IMR-90 (cell line): ENCODE data around the gene GNG12. TPM values are rescaled to one million over a fixed set of nuclear protein-coding genes. Genes with fewer than 3 reads are reported as not detected.

Experiments
- ATAC-seq: fragments of 200-7000 bp; cut with Tn5 transposase; 2 replicates; pipeline ENCODE4 v1.9.1; 2020; ENCODE audit warnings: low read depth, mild to moderate bottlenecking, moderate library complexity
- BruUV-seq: library from RNA; stranded (reverse); fragments of 400-500 nt; replicated peaks from 2 replicates; lab custom pipeline; 2021; lab: Mats Ljungman, UMichigan
- CTCF ChIA-PET: fragments of 300-600 bp; formaldehyde crosslinking; extraction: SDS; loops from one replicate; lab custom pipeline; 2021; ENCODE audit warnings: antibody characterized with exemption; lab: Yijun Ruan, JAX
- POLR2A ChIA-PET: fragments of 300-600 bp; sonication (Branson Sonifier 250); formaldehyde crosslinking; loops from one replicate; lab custom pipeline; 2022; ENCODE audit warnings: antibody characterized with exemption; ENCODE audit not compliant: unreplicated experiment; lab: Charles Lee
- DNase-seq: peaks from one replicate; pipeline ENCODE4 v3.0.0; 2013
- H2AFZ ChIP-seq: replicated peaks from 2 replicates; pipeline ENCODE3; 2013; ENCODE audit warnings: low read length, mild to moderate bottlenecking; ENCODE audit not compliant: poor library complexity
- H2AK5ac ChIP-seq: 2 replicates; pipeline ENCODE4 v1.6.1; 2013; ENCODE audit warnings: low read depth, low read length, inconsistent platforms
- H2AK9ac ChIP-seq: replicated peaks from 2 replicates; pipeline ENCODE3; 2013; ENCODE audit warnings: mild to moderate bottlenecking, low read depth, low read length, moderate library complexity; ENCODE audit not compliant: poor library complexity
- H2BK120ac ChIP-seq: 2 replicates; pipeline ENCODE4 v1.6.1; 2013; ENCODE audit warnings: low read depth, low read length, inconsistent platforms
- H2BK15ac ChIP-seq: 3 replicates; pipeline ENCODE4 v1.6.1; 2013; ENCODE audit warnings: low read depth, low read length, inconsistent platforms
- H2BK20ac ChIP-seq: 2 replicates; pipeline ENCODE4 v1.6.1; 2013; ENCODE audit warnings: low read depth, mild to moderate bottlenecking, inconsistent platforms, low read length, moderate library complexity
- H2BK5ac ChIP-seq: 2 replicates; pipeline ENCODE4 v1.6.1; 2013; ENCODE audit warnings: mild to moderate bottlenecking, low read depth, low read length, inconsistent platforms; ENCODE audit not compliant: poor library complexity, severe bottlenecking
- H3K14ac ChIP-seq: replicated peaks from 2 replicates; pipeline ENCODE4 v1.6.1; 2013; ENCODE audit warnings: low read depth, low read length, inconsistent platforms
- H3K18ac ChIP-seq: 2 replicates; pipeline ENCODE4 v1.6.1; 2013; ENCODE audit warnings: low read depth, low read length, control low read depth
- H3K23ac ChIP-seq: 2 replicates; pipeline ENCODE4 v1.6.1; 2013; ENCODE audit warnings: low read depth, low read length, inconsistent platforms
- H3K27ac ChIP-seq: 2 replicates; pipeline ENCODE4 v1.5.1; 2013; ENCODE audit warnings: mild to moderate bottlenecking, control low read depth, low read length; ENCODE audit not compliant: insufficient read depth
- H3K27me3 ChIP-seq: 2 replicates; pipeline ENCODE4 v1.6.1; 2013; ENCODE audit warnings: low read length; ENCODE audit not compliant: control insufficient read depth, insufficient read depth
- H3K36me3 ChIP-seq: 2 replicates; pipeline ENCODE4 v1.6.1; 2013; ENCODE audit warnings: low read length, mixed read lengths; ENCODE audit not compliant: control insufficient read depth, insufficient read depth
- H3K4ac ChIP-seq: 2 replicates; pipeline ENCODE4 v1.6.1; 2013; ENCODE audit warnings: low read depth, low read length, inconsistent platforms
- H3K4me1 ChIP-seq: 2 replicates; pipeline ENCODE4 v1.6.1; 2013; ENCODE audit warnings: low read length, mixed read lengths; ENCODE audit not compliant: control insufficient read depth, insufficient read depth
- H3K4me2 ChIP-seq: 2 replicates; pipeline ENCODE4 v1.6.1; 2013; ENCODE audit warnings: low read depth, mild to moderate bottlenecking, control low read depth, low read length, moderate library complexity
- H3K4me3 ChIP-seq: 2 replicates; pipeline ENCODE4 v1.5.1; 2013; ENCODE audit warnings: low read depth, mild to moderate bottlenecking, control low read depth, low read length, moderate library complexity; ENCODE audit not compliant: insufficient read depth
- H3K56ac ChIP-seq: 2 replicates; pipeline ENCODE4 v1.6.1; 2013; ENCODE audit warnings: low read length, inconsistent platforms; ENCODE audit not compliant: insufficient read depth; ENCODE audit errors: extremely low read depth
- H3K79me1 ChIP-seq, 2 experiments: 2 replicates each; pipeline ENCODE4 v1.6.1; 2013; ENCODE audit warnings: low read length in 2 of 2, inconsistent platforms in 1 of 2, low read depth in 1 of 2
- H3K9ac ChIP-seq: 2 replicates; pipeline ENCODE4 v1.6.1; 2013; ENCODE audit warnings: low read depth, low read length, control low read depth
- H3K9me1 ChIP-seq: 2 replicates; pipeline ENCODE4 v1.6.1; 2013; ENCODE audit warnings: low read length, inconsistent platforms; ENCODE audit not compliant: insufficient read depth
- H3K9me3 ChIP-seq: 2 replicates; pipeline ENCODE4 v1.6.1; 2013; ENCODE audit warnings: low read length; ENCODE audit not compliant: control insufficient read depth, insufficient read depth
- H4K20me1 ChIP-seq: 2 replicates; pipeline ENCODE4 v1.6.1; 2013; ENCODE audit warnings: low read length, inconsistent platforms; ENCODE audit not compliant: insufficient read depth
- H4K5ac ChIP-seq: 2 replicates; pipeline ENCODE4 v1.6.1; 2013; ENCODE audit warnings: mild to moderate bottlenecking, low read depth, low read length, control low read depth
- H4K8ac ChIP-seq, 2 experiments: 2 replicates each; pipeline ENCODE4 v1.6.1; 2013; ENCODE audit warnings: low read depth in 2 of 2, low read length in 2 of 2, control low read depth in 1 of 2, inconsistent platforms in 1 of 2
- H4K91ac ChIP-seq: 2 replicates; pipeline ENCODE4 v1.6.1; 2013; ENCODE audit warnings: low read depth, low read length, inconsistent platforms; ENCODE audit not compliant: insufficient read depth
- BHLHE40 ChIP-seq: fragments of 150-350 bp; IDR thresholded peaks from 2 replicates; pipeline ENCODE4 v1.6.1; 2016; ENCODE audit warnings: mild to moderate bottlenecking, low read depth, low read length
- CEBPB ChIP-seq: IDR thresholded peaks from 2 replicates; pipeline ENCODE4 v1.6.1; 2012; ENCODE audit warnings: low read depth, low read length, improper control_type of control experiment
- CHD1 ChIP-seq: IDR thresholded peaks from 2 replicates; pipeline ENCODE4 v1.6.1; 2012; ENCODE audit warnings: low read depth, low read length, improper control_type of control experiment
- ELK1 ChIP-seq: fragments of 150-350 bp; IDR thresholded peaks from 2 replicates; pipeline ENCODE4 v1.6.1; 2016; ENCODE audit warnings: low read depth, mild to moderate bottlenecking, low read length, moderate library complexity, borderline replicate concordance
- FOS ChIP-seq: fragments of 150-350 bp; IDR thresholded peaks from 2 replicates; pipeline ENCODE4 v1.6.1; 2016; ENCODE audit warnings: low read depth, low read length
- MAFK ChIP-seq: IDR thresholded peaks from 2 replicates; pipeline ENCODE4 v1.6.1; 2012; ENCODE audit warnings: low read depth, low read length, improper control_type of control experiment
- MAZ ChIP-seq: IDR thresholded peaks from 2 replicates; pipeline ENCODE4 v1.6.1; 2012; ENCODE audit warnings: low read depth, mild to moderate bottlenecking, low read length, improper control_type of control experiment, moderate library complexity, borderline replicate concordance
- MXI1 ChIP-seq: IDR thresholded peaks from 2 replicates; pipeline ENCODE4 v1.6.1; 2012; ENCODE audit warnings: low read depth, mild to moderate bottlenecking, low read length, moderate library complexity, borderline replicate concordance
- NFE2L2 ChIP-seq: fragments of 150-350 bp; IDR thresholded peaks from 2 replicates; pipeline ENCODE4 v1.6.1; 2016; ENCODE audit warnings: low read depth, mild to moderate bottlenecking, low read length
- POLR2A ChIP-seq: IDR thresholded peaks from 2 replicates; pipeline ENCODE4 v1.6.1; 2012; ENCODE audit warnings: mild to moderate bottlenecking, low read depth, low read length
- RAD21 ChIP-seq: IDR thresholded peaks from 2 replicates; pipeline ENCODE4 v1.6.1; 2012; ENCODE audit warnings: low read length, improper control_type of control experiment
- RCOR1 ChIP-seq: IDR thresholded peaks from 2 replicates; pipeline ENCODE4 v1.6.1; 2012; ENCODE audit warnings: mild to moderate bottlenecking, low read length, improper control_type of control experiment; ENCODE audit not compliant: insufficient replicate concordance
- RFX5 ChIP-seq: IDR thresholded peaks from 2 replicates; pipeline ENCODE4 v1.8.0; 2012; ENCODE audit warnings: low read depth, mild to moderate bottlenecking, low read length, moderate library complexity
- SMC3 ChIP-seq: fragments of 150-350 bp; IDR thresholded peaks from 2 replicates; pipeline ENCODE4 v1.6.1; 2016; ENCODE audit warnings: low read depth, mild to moderate bottlenecking, antibody characterized with exemption, low read length, moderate library complexity
- USF2 ChIP-seq: fragments of 150-350 bp; IDR thresholded peaks from 2 replicates; pipeline ENCODE4 v1.6.1; 2017; ENCODE audit warnings: mild to moderate bottlenecking, antibody characterized with exemption, low read length, low read depth
- WGBS, 2 experiments: methylation state at CpG; one replicate each; pipeline versions ENCODE4 v1.1.5 to v1.1.7; 2013; ENCODE audit warnings: missing lambda C conversion rate in 2 of 2; ENCODE audit not compliant: insufficient read length in 1 of 2; ENCODE audit errors: extremely low coverage in 2 of 2; 5-methylcytosine and 5-hydroxymethylcytosine counted together
- dilution Hi-C: fragments of 300-500 bp; cut with HindIII; formaldehyde crosslinking; loops from one replicate; pipeline ENCODE4 v1.14.3; 2018; ENCODE audit warnings: low sequenced_read_pairs; ENCODE audit not compliant: unreplicated experiment
- in situ Hi-C: fragments of 300-500 bp; cut with MboI; formaldehyde crosslinking; loops from 3 replicates; pipeline ENCODE4 v1.14.3; 2019; ENCODE audit warnings: low sequenced_read_pairs, inconsistent platforms, mixed read lengths
- intact Hi-C: fragments of 100-400 bp; cut with micrococcal nuclease; formaldehyde crosslinking; loops from 2 replicates; pipeline ENCODE4 v1.10.0; 2022
- polyA plus RNA-seq, 3 experiments: library from polyadenylated mRNA; depleted of rRNA; stranded (reverse); fragments of >200 nt; gene quantifications; 2 replicates each; pipeline ENCODE4 v1.2.3, GENCODE V29; 2012; ENCODE audit warnings: low replicate concordance in 1 of 3
- total RNA-seq: library from RNA; depleted of rRNA; stranded (reverse); fragments of >200 nt; gene quantifications from 2 replicates; pipeline ENCODE4 v1.2.3, GENCODE V29; 2012

GNG12 gene
- total and polyA plus RNA-seq, 2 of the 4 experiments (the other 2 are of a cell fraction), result 92.3 to 132 TPM

GRCh38 chr1:67655581-67655980 is 177.7 kb downstream of the GNG12 start:
- dilution Hi-C loops, result no loop called here
- H4K8ac ChIP-seq, result no peak overlapping the region
- TF ChIP-seq RAD21 (no peak), RFX5 (no peak), NFE2L2 (no peak), RCOR1 (no peak), ELK1 (no peak), MAFK (no peak), MAZ (no peak), BHLHE40 (no peak), POLR2A (no peak), CHD1 (no peak), CEBPB (no peak), USF2 (no peak), SMC3 (no peak), FOS (no peak), MXI1 (no peak)
- no peak overlapping the region for H3K4ac ChIP-seq
- H3K4me1 ChIP-seq, result 0 out of 2 replicates have a peak, but pooled peaks cover 2% of the 10 kb centered on the region
- H4K91ac ChIP-seq, result no peak overlapping the region
- H3K4me3 ChIP-seq, result no peak overlapping the region
- H2AFZ ChIP-seq, result no peak overlapping the region
- no peak overlapping the region for H2BK15ac ChIP-seq
- no peak overlapping the region for H2BK5ac ChIP-seq
- H3K14ac ChIP-seq, result no peak overlapping the region
- H3K18ac ChIP-seq, result no peak overlapping the region
- no peak overlapping the region for H3K4me2 ChIP-seq
- H3K79me1 ChIP-seq, result no peaks in the 10 kb centered on the region
- ChIA-PET POLR2A (no interaction called here), CTCF (interaction anchor here (0.6 to 0.7 kb wide), 2 partner anchors 73 to 1609 kb away, joined by 3 read pairs; no protein-coding TSS in a partner anchor)
- H2AK9ac ChIP-seq, result no peak overlapping the region
- in situ Hi-C loops, result no loop called here
- H3K36me3 ChIP-seq, result no peaks in the 10 kb centered on the region
- H4K5ac ChIP-seq, result no peak overlapping the region
- no peak for ATAC-seq
- BruUV-seq, result no TSS peak
- no peak overlapping the region for H2BK20ac ChIP-seq
- H4K20me1 ChIP-seq, result no peaks in the 10 kb centered on the region
- no peak overlapping the region for H2BK120ac ChIP-seq
- no peak overlapping the region for H3K9ac ChIP-seq
- DNase-seq, result no peak
- intact Hi-C loops, result no loop called here
- no peak overlapping the region for H3K27ac ChIP-seq
- whole genome bisulfite sequencing, 2 experiments, result no CpG with 5 or more reads among the region's 2 CpGs
- H2AK5ac ChIP-seq, result no peak overlapping the region
- peaks cover 3% of the 10 kb centered on the region for H3K9me1 ChIP-seq
- no peaks in the 10 kb centered on the region for H3K27me3 ChIP-seq
- no peaks in the 10 kb centered on the region for H3K9me3 ChIP-seq
- no peak overlapping the region for H3K23ac ChIP-seq
- no peak overlapping the region for H3K56ac ChIP-seq
